ENCODE results near the gene TAF6L. TPM values are rescaled to one million over a fixed set of nuclear protein-coding genes. Genes with fewer than 3 reads are reported as not detected.

Gene TAF6L
- total RNA-seq, 1 experiment from 2014 or later, result 37.7 TPM

DNA sequence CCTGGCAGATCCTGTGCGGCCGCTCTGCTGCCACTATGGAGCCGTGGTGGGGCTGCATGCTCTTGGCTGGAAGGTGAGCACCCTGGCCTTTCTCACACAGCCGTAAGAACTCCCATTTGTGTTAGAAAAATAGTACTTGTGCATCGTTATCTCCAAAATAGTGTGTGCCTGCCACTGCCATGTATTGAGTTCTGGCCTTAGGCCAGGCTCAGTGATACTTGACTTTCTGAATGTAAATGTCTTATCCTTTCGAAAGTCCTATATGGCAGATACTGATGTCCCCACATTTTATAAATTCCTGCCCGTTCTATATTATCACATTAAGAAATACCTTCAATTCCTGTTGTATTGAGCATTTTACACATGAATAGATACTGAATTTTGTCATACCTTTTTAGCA is 11.6 kb downstream of the TAF6L start:
- no peaks in the 10 kb centered on the region for H3K79me2 ChIP-seq (ENCODE audit: insufficient read depth, low read length)

More for the DNA sequence above, 11.6 kb downstream of the TAF6L start:
- Histone ChIP-seq H3K27me3 (ENCODE audit: insufficient read depth, low read length) (no peaks in the 10 kb centered on the region), H2AFZ (ENCODE audit: low read length) (no peak overlapping the region), H3K23me2 (ENCODE audit: insufficient read length, low read depth, low read length, poor library complexity, severe bottlenecking) (peaks cover 3% of the 10 kb centered on the region), H3K56ac (ENCODE audit: insufficient read length, low read depth, low read length) (no peak overlapping the region), H4K20me1 (ENCODE audit: control insufficient read depth, insufficient read depth, insufficient read length) (no peaks in the 10 kb centered on the region), H2BK12ac (ENCODE audit: insufficient read length, low read depth, low read length) (no peak overlapping the region), H2BK120ac (ENCODE audit: low read depth, low read length, poor library complexity, severe bottlenecking) (no peak overlapping the region), H3K4me1 (ENCODE audit: insufficient read depth, low read length) (no peaks in the 10 kb centered on the region), H3T11ph (ENCODE audit: low read length) (no peak overlapping the region), H4K8ac (replicated peaks; ENCODE audit: insufficient read length, low read depth, low read length) (no peak overlapping the region), H2AK5ac (ENCODE audit: insufficient read length, low read length) (no peak overlapping the region), H3K9me3 (ENCODE audit: control insufficient read depth, low read depth, low read length) (no peaks in the 10 kb centered on the region), H3K9ac (ENCODE audit: extremely low read depth, insufficient read length, low read length) (no peak overlapping the region), H3K23ac (ENCODE audit: insufficient read length, low read depth, low read length) (no peak overlapping the region), H3K14ac (ENCODE audit: insufficient read depth, low read length) (no peak overlapping the region), H3K79me1 (ENCODE audit: insufficient read depth, low read depth, low read length, poor library complexity, severe bottlenecking) (no peaks in the 10 kb centered on the region), H3K18ac (ENCODE audit: insufficient read length, low read depth, low read length) (no peak overlapping the region), H2BK15ac (ENCODE audit: low read depth, low read length) (no peak overlapping the region), H3K4ac (ENCODE audit: low read depth, low read length) (no peak overlapping the region), H4K5ac (ENCODE audit: insufficient read length, low read depth, low read length) (no peak overlapping the region), H2BK5ac (ENCODE audit: insufficient read length, low read length) (no peak overlapping the region), H2BK20ac (ENCODE audit: low read depth, low read length, poor library complexity, severe bottlenecking) (no peak overlapping the region), H3K4me2 (ENCODE audit: insufficient read depth, insufficient read length, low read length) (no peak overlapping the region), H3K27ac (ENCODE audit: insufficient read length, low read depth, low read length) (no peak overlapping the region), H4K91ac (ENCODE audit: insufficient read length, low read depth, low read length) (no peak overlapping the region)
- Mint-ChIP-seq H3K4me1 (peaks cover 4 to 9% of the 10 kb centered on the region in 2 experiments), H3K27ac (no peak overlapping the region), H3K9me3 (no peaks in the 10 kb centered on the region), H3K27me3 (ENCODE audit: low read depth) (no peaks in the 10 kb centered on the region), H3K36me3 (ENCODE audit: insufficient read depth in 1 of 3, low read depth in 3 of 3) (peaks cover 29 to 66% (median 48%) of the 10 kb centered on the region in 3 experiments), H3K4me3 (no peak overlapping the region)
- no CpG with 5 or more reads among the region's 7 CpGs for WGBS (ENCODE audit: extremely low coverage, insufficient read length, low lambda C conversion rate)
- TF ChIP-seq, protein P1, sequence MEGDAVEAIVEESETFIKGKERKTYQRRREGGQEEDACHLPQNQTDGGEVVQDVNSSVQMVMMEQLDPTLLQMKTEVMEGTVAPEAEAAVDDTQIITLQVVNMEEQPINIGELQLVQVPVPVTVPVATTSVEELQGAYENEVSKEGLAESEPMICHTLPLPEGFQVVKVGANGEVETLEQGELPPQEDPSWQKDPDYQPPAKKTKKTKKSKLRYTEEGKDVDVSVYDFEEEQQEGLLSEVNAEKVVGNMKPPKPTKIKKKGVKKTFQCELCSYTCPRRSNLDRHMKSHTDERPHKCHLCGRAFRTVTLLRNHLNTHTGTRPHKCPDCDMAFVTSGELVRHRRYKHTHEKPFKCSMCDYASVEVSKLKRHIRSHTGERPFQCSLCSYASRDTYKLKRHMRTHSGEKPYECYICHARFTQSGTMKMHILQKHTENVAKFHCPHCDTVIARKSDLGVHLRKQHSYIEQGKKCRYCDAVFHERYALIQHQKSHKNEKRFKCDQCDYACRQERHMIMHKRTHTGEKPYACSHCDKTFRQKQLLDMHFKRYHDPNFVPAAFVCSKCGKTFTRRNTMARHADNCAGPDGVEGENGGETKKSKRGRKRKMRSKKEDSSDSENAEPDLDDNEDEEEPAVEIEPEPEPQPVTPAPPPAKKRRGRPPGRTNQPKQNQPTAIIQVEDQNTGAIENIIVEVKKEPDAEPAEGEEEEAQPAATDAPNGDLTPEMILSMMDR (conservative IDR thresholded peaks at IDR 0.05), result no peak
- DNase-seq, result no peak
